Natural killer cell (primary cell): ENCODE results near the gene TTC38. TPM values are rescaled to one million over a fixed set of nuclear protein-coding genes. Genes with fewer than 3 reads are reported as not detected.

Experiments
- ATAC-seq, 3 donors: fragments of 150-1000 bp in 2 of 3; fragments of 200-7000 bp in 1 of 3; cut with Tn5 transposase; 1 replicate in 1 of 3; 2 replicates in 2 of 3; pipeline ENCODE4 v1.10.0; 2021; ENCODE audit warnings: mild to moderate bottlenecking in 2 of 3, moderate library complexity in 2 of 3
- DNase-seq, 2 donors: peaks; one replicate each; pipeline versions ENCODE4 v3.0.0 to v3.0.0-alpha.2; 2013 to 2021; ENCODE audit warnings: mixed read lengths in 1 of 2
- H3K27ac ChIP-seq: one replicate; pipeline ENCODE4 v1.5.1; 2013; ENCODE audit warnings: mild to moderate bottlenecking, low read length
- H3K27me3 ChIP-seq: one replicate; pipeline ENCODE4 v1.6.1; 2013; ENCODE audit warnings: low read length; ENCODE audit not compliant: control insufficient read depth, insufficient read depth
- H3K36me3 ChIP-seq: one replicate; pipeline ENCODE4 v1.6.1; 2013; ENCODE audit warnings: low read length; ENCODE audit not compliant: control insufficient read depth, insufficient read depth
- H3K4me1 ChIP-seq: one replicate; pipeline ENCODE4 v1.6.1; 2013; ENCODE audit warnings: low read length; ENCODE audit not compliant: control insufficient read depth, insufficient read depth
- H3K4me3 ChIP-seq: one replicate; pipeline ENCODE4 v1.5.1; 2013; ENCODE audit warnings: low read length
- H3K9me3 ChIP-seq: one replicate; pipeline ENCODE4 v1.6.1; 2013; ENCODE audit warnings: low read length; ENCODE audit not compliant: control insufficient read depth, insufficient read depth
- H3K27ac Mint-ChIP-seq, 2 donors: one replicate each; pipeline ENCODE4 v1.8.0; 2022; ENCODE audit warnings: mild to moderate bottlenecking in 2 of 2, mixed read lengths in 2 of 2, moderate library complexity in 1 of 2
- H3K27me3 Mint-ChIP-seq, 2 donors: one replicate each; pipeline ENCODE4 v1.8.0; 2022; ENCODE audit warnings: low read depth in 2 of 2, mixed read lengths in 2 of 2
- H3K36me3 Mint-ChIP-seq: one replicate; pipeline ENCODE4 v1.8.0; 2022; ENCODE audit warnings: mixed read lengths
- H3K4me1 Mint-ChIP-seq, 2 donors: one replicate each; pipeline ENCODE4 v1.8.0; 2022; ENCODE audit warnings: mixed read lengths in 2 of 2
- H3K4me3 Mint-ChIP-seq: one replicate; pipeline ENCODE4 v1.8.0; 2022; ENCODE audit warnings: mild to moderate bottlenecking, moderate library complexity, mixed read lengths
- H3K9me3 Mint-ChIP-seq, 2 donors: one replicate each; pipeline ENCODE4 v1.8.0; 2022; ENCODE audit warnings: mixed read lengths in 2 of 2
- WGBS: methylation state at CpG from one replicate; pipeline ENCODE4 v1.1.7; 2013; ENCODE audit warnings: missing lambda C conversion rate; ENCODE audit not compliant: insufficient coverage; 5-methylcytosine and 5-hydroxymethylcytosine counted together
- intact Hi-C: fragments of 100-400 bp; cut with micrococcal nuclease; formaldehyde crosslinking; loops from one replicate; pipeline ENCODE4 v1.14.2; 2022
- total RNA-seq, 4 donors: library from RNA; stranded (reverse); fragments of 120-200 nt in 1 of 4; gene quantifications; one replicate each; pipeline versions ENCODE4 v1.2.3 to v1.2.4, GENCODE V29; 2013 to 2022
- TF ChIP-seq, protein P1 (sequence below): fragments of 200-600 bp; IDR thresholded peaks from one replicate; pipeline ENCODE4 v1.8.0; 2022; ENCODE audit warnings: antibody characterized with exemption

TTC38 gene
- total RNA-seq, 3 donors from 2014 or later (not counting 1 experiment from before 2014, with no cell fraction given): 251 to 313 (median 312) TPM

DNA sequence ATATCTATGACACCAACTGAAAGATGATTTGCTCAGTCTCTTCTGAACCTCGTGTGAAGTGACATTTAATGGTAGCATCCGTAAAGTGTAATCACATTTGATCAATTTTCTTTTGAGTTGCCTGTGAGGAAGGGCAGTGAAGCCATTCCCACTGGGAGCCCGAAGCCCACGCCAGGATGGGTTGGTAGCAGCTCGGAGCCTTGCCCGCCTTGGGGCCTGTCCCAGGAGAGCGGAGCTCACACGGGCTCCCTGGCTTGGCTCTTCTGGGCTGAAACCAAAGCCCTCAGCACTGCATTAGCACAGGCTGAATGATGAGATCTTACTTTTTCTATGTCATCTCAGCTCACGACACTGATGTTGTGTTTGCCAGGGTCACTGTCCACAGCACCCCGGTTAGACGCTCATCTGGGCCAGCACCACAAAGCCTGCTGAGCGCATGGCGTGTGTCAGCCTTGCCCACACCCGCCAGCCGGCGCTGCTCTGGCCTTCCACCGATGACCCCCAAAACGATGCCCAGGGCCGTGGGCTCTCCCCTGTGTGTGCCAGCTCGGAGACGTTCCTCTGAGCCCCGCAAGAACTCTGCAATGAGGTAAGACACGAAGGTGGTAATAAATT lies 58.4 kb downstream of the TTC38 start:
- WGBS: 98% methylated on average over 23 of the region's 23 CpGs
- no peaks in the 10 kb centered on the region for H3K36me3 Mint-ChIP-seq
- no peaks in the 10 kb centered on the region for H3K9me3 Mint-ChIP-seq
- Histone ChIP-seq H3K4me3 (no peak overlapping the region), H3K27me3 (no peaks in the 10 kb centered on the region), H3K27ac (no peak overlapping the region), H3K4me1 (no peaks in the 10 kb centered on the region), H3K36me3 (no peaks in the 10 kb centered on the region), H3K9me3 (no peaks in the 10 kb centered on the region)
- H3K4me3 Mint-ChIP-seq: no peak overlapping the region
- ATAC-seq (no peak), DNase-seq (no peak)
- H3K4me1 Mint-ChIP-seq: no peaks in the 10 kb centered on the region
- H3K27me3 Mint-ChIP-seq: no peaks in the 10 kb centered on the region
- TF ChIP-seq, protein P1, sequence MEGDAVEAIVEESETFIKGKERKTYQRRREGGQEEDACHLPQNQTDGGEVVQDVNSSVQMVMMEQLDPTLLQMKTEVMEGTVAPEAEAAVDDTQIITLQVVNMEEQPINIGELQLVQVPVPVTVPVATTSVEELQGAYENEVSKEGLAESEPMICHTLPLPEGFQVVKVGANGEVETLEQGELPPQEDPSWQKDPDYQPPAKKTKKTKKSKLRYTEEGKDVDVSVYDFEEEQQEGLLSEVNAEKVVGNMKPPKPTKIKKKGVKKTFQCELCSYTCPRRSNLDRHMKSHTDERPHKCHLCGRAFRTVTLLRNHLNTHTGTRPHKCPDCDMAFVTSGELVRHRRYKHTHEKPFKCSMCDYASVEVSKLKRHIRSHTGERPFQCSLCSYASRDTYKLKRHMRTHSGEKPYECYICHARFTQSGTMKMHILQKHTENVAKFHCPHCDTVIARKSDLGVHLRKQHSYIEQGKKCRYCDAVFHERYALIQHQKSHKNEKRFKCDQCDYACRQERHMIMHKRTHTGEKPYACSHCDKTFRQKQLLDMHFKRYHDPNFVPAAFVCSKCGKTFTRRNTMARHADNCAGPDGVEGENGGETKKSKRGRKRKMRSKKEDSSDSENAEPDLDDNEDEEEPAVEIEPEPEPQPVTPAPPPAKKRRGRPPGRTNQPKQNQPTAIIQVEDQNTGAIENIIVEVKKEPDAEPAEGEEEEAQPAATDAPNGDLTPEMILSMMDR: no peak
- intact Hi-C loops: no loop called here
- no peak overlapping the region for H3K27ac Mint-ChIP-seq

GRCh38 chr22:46327691-46328465 lies 60.1 kb downstream of the TTC38 start:
- H3K4me1 ChIP-seq: no peaks in the 10 kb centered on the region
- H3K9me3 ChIP-seq: no peaks in the 10 kb centered on the region
- TF ChIP-seq, protein P1: no peak
- no peak overlapping the region for H3K4me3 Mint-ChIP-seq
- H3K27me3 ChIP-seq: no peaks in the 10 kb centered on the region
- no peak overlapping the region for H3K27ac Mint-ChIP-seq
- no peaks in the 10 kb centered on the region for H3K27me3 Mint-ChIP-seq
- no peaks in the 10 kb centered on the region for H3K36me3 ChIP-seq
- H3K4me1 Mint-ChIP-seq: no peaks in the 10 kb centered on the region
- 99% methylated on average over 12 of the region's 13 CpGs for WGBS
- no peaks in the 10 kb centered on the region for H3K36me3 Mint-ChIP-seq
- no peaks in the 10 kb centered on the region for H3K9me3 Mint-ChIP-seq
- DNase-seq (no peak), ATAC-seq (no peak)
- H3K27ac ChIP-seq: no peak overlapping the region
- no peak overlapping the region for H3K4me3 ChIP-seq
- intact Hi-C loops: no loop called here

DNA sequence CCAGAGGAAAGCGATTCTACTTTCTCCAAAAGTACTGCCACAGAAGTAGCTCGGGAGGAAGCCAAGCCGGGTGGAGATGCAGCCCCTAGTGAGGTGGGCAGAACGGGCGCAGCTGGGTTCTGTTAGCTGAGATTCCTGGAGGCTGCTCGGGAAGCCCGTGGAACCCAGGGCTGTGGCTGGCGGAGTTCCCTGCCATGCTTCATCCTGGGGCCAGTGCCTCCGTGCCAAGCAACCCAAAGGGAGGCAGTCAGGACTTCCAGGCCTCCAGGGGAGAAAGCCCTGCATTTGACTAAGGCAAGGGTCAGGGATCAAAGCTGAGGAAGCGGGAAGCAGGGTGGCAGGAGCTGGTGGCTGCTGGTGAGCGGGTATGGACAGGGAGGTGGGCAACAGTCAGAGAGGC lies 61.0 kb downstream of the TTC38 start:
- no peak overlapping the region for H3K27ac Mint-ChIP-seq
- Histone ChIP-seq H3K4me3 (no peak overlapping the region), H3K4me1 (no peaks in the 10 kb centered on the region), H3K36me3 (no peaks in the 10 kb centered on the region), H3K27ac (no peak overlapping the region), H3K9me3 (no peaks in the 10 kb centered on the region), H3K27me3 (no peaks in the 10 kb centered on the region)
- H3K36me3 Mint-ChIP-seq: no peaks in the 10 kb centered on the region
- no peak for ATAC-seq
- intact Hi-C loops: no loop called here
- no peaks in the 10 kb centered on the region for H3K4me1 Mint-ChIP-seq
- no peaks in the 10 kb centered on the region for H3K27me3 Mint-ChIP-seq
- H3K4me3 Mint-ChIP-seq: no peak overlapping the region
- TF ChIP-seq, protein P1: no peak
- no peaks in the 10 kb centered on the region for H3K9me3 Mint-ChIP-seq
- DNase-seq: no peak
- WGBS: 99% methylated on average over 11 of the region's 11 CpGs
